Body of pancreas (tissue), 4 donors: ENCODE data around the gene CASZ1. TPM values are rescaled to one million over a fixed set of nuclear protein-coding genes. Genes with fewer than 3 reads are reported as not detected.
A peak's percentile ranks its signal among the peaks of the same experiment; 100 is the strongest.

Experiments
- ATAC-seq: fragments of 150-250 bp; one replicate; pipeline ENCODE4 v1.9.1; 2016
- DNase-seq, 4 donors: peaks; one replicate each; pipeline ENCODE4 v3.0.0-alpha.2; 2019
- H3K27ac ChIP-seq, 4 donors: fragments of 200-600 bp; sonication (generic); 1 replicate in 3 of 4; 2 replicates in 1 of 4; pipeline versions ENCODE4 v1.5.1 to v1.6.1; 2016 to 2019; ENCODE audit warnings: mild to moderate bottlenecking in 1 of 4, mixed read lengths in 1 of 4, moderate library complexity in 1 of 4
- H3K27me3 ChIP-seq, 2 donors: fragments of 200-600 bp; sonication (generic); one replicate each; pipeline ENCODE4 v1.6.0; 2016; ENCODE audit warnings: mild to moderate bottlenecking in 1 of 2
- H3K36me3 ChIP-seq, 2 donors: fragments of 200-600 bp; sonication (generic); replicated peaks in 1 of 2; 2 replicates each; pipeline ENCODE4 v1.5.1; 2016; ENCODE audit warnings: low read depth in 2 of 2; ENCODE audit not compliant: insufficient read depth in 1 of 2
- H3K4me1 ChIP-seq: fragments of 200-600 bp; sonication (generic); one replicate; pipeline ENCODE4 v1.6.0; 2016
- H3K4me3 ChIP-seq, 2 donors: fragments of 200-600 bp; sonication (generic); 1 replicate in 1 of 2; 2 replicates in 1 of 2; pipeline ENCODE4 v1.5.1; 2016 to 2019
- H3K9me3 ChIP-seq, 3 donors: fragments of 200-600 bp; sonication (generic); 1 replicate in 2 of 3; 2 replicates in 1 of 3; pipeline ENCODE4 v1.5.1; 2016
- POLR2A ChIP-seq, 3 donors: fragments of 450-650 bp; IDR thresholded peaks; one replicate each; pipeline ENCODE4 v1.6.1; 2016; ENCODE audit warnings: antibody characterized with exemption in 3 of 3, mild to moderate bottlenecking in 2 of 3
- WGBS, 2 donors: methylation state at CpG; one replicate each; pipeline ENCODE4 v1.1.5; 2017; 5-methylcytosine and 5-hydroxymethylcytosine counted together
- intact Hi-C: fragments of 100-400 bp; cut with DNase I; formaldehyde crosslinking; loops from one replicate; pipeline ENCODE4 v1.15.1; 2023
- total RNA-seq, 2 donors: library from RNA; depleted of rRNA; stranded (reverse); fragments of >200 nt; gene quantifications; one replicate each; pipeline ENCODE4 v1.1.0, GENCODE V29; 2016
- TF ChIP-seq, protein P1 (sequence below), 7 experiments: fragments of 450-650 bp in 4 of 7; fragments of 200-600 bp in 3 of 7; sonication (generic) in 3 of 7; IDR thresholded peaks; one replicate each; pipeline ENCODE4 v1.5.1; 2016 to 2019; ENCODE audit warnings: antibody characterized with exemption in 7 of 7

CASZ1 gene
- total RNA-seq, 2 donors from 2014 or later = 9.3 to 14.2 TPM

GRCh38 chr1:10637400-10637799, 159.0 kb downstream of the CASZ1 start:
- intact Hi-C loops = no loop called here
- 57 to 58% methylated on average over 7 to 9 of the region's 9 CpGs for WGBS, 2 donors

GRCh38 chr1:10635992-10636391, 160.5 kb downstream of the CASZ1 start:
- Histone ChIP-seq H3K27ac (peak overlapping the region in 2 of 4 donors; percentile 18 to 34), H3K27me3 (no peaks in the 10 kb centered on the region), H3K9me3 (no peaks in the 10 kb centered on the region), H3K4me3 (no peak overlapping the region), H3K4me1 (peaks cover 10% of the 10 kb centered on the region), H3K36me3 (no peaks in the 10 kb centered on the region)
- intact Hi-C loops = no loop called here
- ATAC-seq (no peak), DNase-seq (no peak)
- TF ChIP-seq, protein P1, sequence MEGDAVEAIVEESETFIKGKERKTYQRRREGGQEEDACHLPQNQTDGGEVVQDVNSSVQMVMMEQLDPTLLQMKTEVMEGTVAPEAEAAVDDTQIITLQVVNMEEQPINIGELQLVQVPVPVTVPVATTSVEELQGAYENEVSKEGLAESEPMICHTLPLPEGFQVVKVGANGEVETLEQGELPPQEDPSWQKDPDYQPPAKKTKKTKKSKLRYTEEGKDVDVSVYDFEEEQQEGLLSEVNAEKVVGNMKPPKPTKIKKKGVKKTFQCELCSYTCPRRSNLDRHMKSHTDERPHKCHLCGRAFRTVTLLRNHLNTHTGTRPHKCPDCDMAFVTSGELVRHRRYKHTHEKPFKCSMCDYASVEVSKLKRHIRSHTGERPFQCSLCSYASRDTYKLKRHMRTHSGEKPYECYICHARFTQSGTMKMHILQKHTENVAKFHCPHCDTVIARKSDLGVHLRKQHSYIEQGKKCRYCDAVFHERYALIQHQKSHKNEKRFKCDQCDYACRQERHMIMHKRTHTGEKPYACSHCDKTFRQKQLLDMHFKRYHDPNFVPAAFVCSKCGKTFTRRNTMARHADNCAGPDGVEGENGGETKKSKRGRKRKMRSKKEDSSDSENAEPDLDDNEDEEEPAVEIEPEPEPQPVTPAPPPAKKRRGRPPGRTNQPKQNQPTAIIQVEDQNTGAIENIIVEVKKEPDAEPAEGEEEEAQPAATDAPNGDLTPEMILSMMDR (IDR thresholded peaks at IDR 0.05) = no peak
- TF ChIP-seq POLR2A (IDR thresholded peaks at IDR 0.05) = no peak
- 90 to 92% methylated on average over 11 to 18 of the region's 18 CpGs for WGBS, 2 donors

More at GRCh38 chr1:10637400-10637799, 159.0 kb downstream of the CASZ1 start:
- no peak for TF ChIP-seq POLR2A (IDR thresholded peaks at IDR 0.05)
- TF ChIP-seq, protein P1 (IDR thresholded peaks at IDR 0.05) = no peak
- no peaks in the 10 kb centered on the region for H3K4me1 ChIP-seq
- H3K27ac ChIP-seq = no peak overlapping the region
- no peak for ATAC-seq
- H3K4me3 ChIP-seq = no peak overlapping the region
- no peaks in the 10 kb centered on the region for H3K27me3 ChIP-seq
- DNase-seq = no peak
- H3K36me3 ChIP-seq = no peaks in the 10 kb centered on the region
- no peaks in the 10 kb centered on the region for H3K9me3 ChIP-seq

DNA sequence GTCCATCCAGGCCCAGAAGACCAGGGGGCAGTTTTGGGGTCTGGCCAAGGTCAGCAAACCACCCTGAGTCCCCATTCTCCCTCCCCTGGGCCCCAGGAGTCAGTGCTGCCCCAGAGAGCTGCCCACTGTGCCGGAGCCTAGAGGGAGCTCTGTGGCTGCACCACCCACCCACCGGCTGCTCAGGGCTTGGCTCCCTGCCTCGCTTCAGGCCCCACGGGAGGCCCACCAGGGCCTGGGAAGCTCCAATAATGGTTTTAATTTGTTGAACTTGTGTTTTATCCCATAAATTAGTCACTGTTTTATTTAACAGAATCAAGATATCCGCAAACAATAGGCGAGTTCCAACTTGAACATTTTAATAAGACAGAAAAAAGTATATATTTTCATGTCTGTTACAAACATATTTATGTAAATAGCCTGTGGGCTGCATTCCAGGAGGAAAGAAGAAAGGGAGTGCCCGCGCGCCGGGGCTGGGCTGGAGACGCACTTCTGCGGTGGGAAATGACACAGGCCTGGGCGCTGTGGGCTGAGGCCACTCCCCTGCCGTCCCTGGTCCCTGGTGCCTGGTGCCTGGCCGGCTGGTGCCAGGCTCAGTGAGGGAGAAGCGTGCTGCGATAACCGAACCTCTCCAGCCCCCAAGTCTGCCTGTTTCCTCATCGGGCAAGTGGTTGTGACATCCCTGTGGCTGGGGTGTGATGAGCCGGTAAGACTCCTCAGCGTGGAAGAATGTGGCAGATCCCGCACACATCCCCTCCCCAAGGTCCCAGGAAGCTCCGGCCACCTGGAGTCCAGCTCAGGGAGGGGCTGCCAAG, 161.2 kb downstream of the CASZ1 start:
- DNase-seq (no peak), ATAC-seq (no peak)
- Histone ChIP-seq H3K4me3 (no peak overlapping the region), H3K9me3 (no peaks in the 10 kb centered on the region), H3K4me1 (peaks cover 10% of the 10 kb centered on the region), H3K36me3 (no peaks in the 10 kb centered on the region), H3K27me3 (no peaks in the 10 kb centered on the region), H3K27ac (peak overlapping the region in 2 of 4 donors; percentile 18 to 34)
- TF ChIP-seq, protein P1 (IDR thresholded peaks at IDR 0.05) = no peak
- no peak for TF ChIP-seq POLR2A (IDR thresholded peaks at IDR 0.05)
- intact Hi-C loops = no loop called here
- WGBS, 2 donors = 55 to 58% methylated on average over 22 to 23 of the region's 23 CpGs

DNA sequence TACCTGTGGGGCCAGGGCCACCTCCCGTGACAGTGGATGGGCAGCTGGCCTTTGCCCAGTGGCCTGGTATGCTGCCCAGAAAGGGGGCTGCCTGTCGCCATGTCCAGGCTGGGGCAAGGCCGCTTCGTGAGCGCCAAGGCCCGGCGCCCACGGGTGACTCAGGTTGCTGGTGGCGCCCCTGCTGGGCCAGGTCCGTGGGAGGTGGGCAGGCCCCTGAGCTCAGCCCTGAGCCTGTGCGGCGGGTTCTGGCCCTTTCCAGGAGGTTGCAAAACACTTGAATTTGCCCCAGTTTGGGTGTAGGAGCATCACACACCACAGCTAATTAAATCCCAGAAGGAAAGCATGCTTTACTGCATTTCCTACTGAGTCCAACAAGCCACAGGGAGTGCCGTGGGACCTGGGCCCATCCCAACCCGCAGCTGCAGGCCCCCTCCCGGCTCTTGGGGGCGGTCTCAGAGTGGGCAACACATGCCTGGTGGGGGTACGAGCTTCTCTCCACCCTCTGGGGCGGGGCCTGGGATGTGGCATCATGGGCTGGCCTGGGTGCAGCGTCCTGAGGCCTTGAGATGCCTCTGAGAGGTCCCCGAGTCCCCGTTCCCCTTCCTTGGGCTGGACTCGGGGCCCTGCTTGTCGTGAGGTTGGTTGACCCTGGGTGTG, 161.9 kb downstream of the CASZ1 start:
- peaks cover 0 to under 1% of the 10 kb centered on the region in 2 donors for H3K36me3 ChIP-seq
- H3K4me1 ChIP-seq = peaks cover 10% of the 10 kb centered on the region
- TF ChIP-seq, protein P1 (IDR thresholded peaks at IDR 0.05) = no peak
- TF ChIP-seq POLR2A (IDR thresholded peaks at IDR 0.05) = no peak
- H3K27me3 ChIP-seq = no peaks in the 10 kb centered on the region
- no peaks in the 10 kb centered on the region for H3K9me3 ChIP-seq
- intact Hi-C loops = no loop called here
- peak overlapping the region in 1 of 4 donors; percentile 34 for H3K27ac ChIP-seq
- no peak overlapping the region for H3K4me3 ChIP-seq
- DNase-seq = no peak
- 49 to 76% methylated on average over 4 to 22 of the region's 23 CpGs for WGBS, 2 donors
- no peak for ATAC-seq
